Stimulated activated CD4-positive, alpha-beta T cell treated with anti-CD3 and anti-CD28 coated beads, Interleukin-12 subunit alpha, Interleukin-12 subunit beta, amount 100 ng/mL, for 24 hours (primary cell): ENCODE results near the gene ANXA11.

Experiments
- DNase-seq, 2 experiments: peaks; one replicate each; pipeline ENCODE4 v3.0.0-alpha.2; 2020; ENCODE audit warnings: low read depth in 2 of 2

Gene ANXA11

DNA sequence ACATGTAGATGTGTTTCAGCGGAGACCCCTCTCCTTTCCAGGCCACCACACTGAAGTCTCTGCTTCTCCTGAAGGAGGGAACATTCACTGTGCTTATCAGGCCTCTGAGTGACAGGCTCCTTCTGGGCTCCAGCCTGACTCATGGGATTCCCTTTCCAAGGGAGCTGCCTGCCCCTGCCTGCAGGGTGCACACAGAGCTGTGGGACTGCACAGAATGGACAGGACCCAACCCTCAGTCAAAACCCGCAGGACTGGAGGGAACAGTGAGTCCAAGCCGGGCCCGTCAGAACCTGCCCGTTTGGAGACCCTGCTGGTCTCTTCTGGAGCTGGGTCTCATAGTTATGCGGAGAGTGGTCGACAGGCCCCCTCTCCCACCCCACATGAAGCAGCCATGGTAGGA, 40.2 kb downstream of the ANXA11 start:
- DNase-seq: no peak

DNA sequence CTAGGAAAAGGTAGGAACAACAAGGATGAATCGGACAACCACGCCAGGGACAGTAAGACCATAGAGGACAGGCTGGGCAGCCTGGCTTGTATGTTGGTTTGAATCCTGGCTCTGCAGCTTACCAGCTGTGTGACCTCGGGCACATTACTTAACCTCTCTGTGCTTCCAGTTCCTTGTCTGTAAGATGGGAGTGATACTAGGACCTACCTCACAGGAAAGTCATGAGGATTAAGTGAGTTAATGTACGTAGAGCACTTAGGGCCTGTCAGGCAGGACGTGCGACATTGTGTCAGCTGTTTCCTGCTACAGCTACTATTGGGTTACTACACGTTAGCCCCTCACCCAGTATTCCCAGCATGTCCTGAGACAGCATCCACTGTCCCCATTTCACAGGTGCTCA, 40.7 kb downstream of the ANXA11 start:
- DNase-seq: no peak

- DNase-seq: no peak
These were observed 41.5 kb downstream of the ANXA11 start for GRCh38 chr10:80163741-80164341.

GRCh38 chr10:80161321-80162083, 43.8 kb downstream of the ANXA11 start:
- no peak for DNase-seq

DNA sequence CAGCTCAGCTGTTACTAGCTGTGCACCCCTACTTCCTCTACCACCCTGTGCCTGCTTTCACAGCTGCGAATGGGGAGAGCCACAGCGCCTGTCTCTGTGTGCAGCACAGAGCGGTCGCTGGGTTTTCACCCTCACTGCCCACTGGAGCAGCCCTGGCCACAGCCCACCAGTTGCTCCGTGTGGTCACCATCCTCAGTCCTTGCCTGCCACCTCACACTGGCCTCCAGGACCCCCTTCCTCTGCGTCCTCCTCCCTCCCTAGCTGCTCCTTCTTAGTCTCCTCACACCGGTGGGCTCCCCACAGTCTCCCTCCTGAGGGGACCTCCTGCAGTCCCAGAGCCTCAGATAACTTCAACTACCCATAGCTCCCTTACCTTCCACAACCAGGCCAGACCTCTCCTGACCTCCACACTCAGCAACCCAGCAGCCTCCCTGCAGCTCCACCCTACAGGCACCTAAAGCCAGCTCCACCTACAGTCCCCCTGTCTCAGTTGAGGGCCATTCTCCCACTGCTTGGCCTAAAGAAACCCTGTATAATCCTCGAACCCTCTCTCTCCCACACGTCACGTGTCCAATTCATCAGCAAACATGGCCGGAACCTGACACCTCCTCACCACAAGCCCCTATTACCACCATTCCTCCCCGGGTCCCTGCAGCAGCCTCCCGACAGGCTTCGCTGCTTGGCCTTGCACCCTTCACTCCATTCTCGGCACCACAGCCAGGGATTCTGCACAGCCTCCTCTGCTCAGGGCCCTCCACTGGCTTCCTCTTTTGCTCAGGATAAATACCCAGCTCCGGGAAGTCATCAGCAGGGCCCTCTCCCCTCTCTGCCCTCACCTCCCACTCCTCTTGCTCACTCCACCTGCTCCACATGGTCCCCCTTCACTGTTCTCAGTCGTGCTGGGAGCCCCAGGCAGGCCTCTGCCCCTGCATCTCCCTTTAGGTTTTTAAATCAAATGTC, 44.7 kb downstream of the ANXA11 start:
- DNase-seq: no peak

- no peak for DNase-seq
These were observed 46.0 kb downstream of the ANXA11 start for GRCh38 chr10:80159166-80159873.

- no peak for DNase-seq
These were observed 46.7 kb downstream of the ANXA11 start for GRCh38 chr10:80158598-80159127.

- no peak for DNase-seq
These were observed 47.2 kb downstream of the ANXA11 start for GRCh38 chr10:80158126-80158525.

- no peak for DNase-seq
These were observed 47.8 kb downstream of the ANXA11 start for GRCh38 chr10:80157561-80157960.

GRCh38 chr10:80156216-80156615, 49.1 kb downstream of the ANXA11 start:
- no peak for DNase-seq

GRCh38 chr10:80155696-80156215, 49.6 kb downstream of the ANXA11 start:
- no peak for DNase-seq

GRCh38 chr10:80154978-80155695, 50.2 kb downstream of the ANXA11 start:
- no peak for DNase-seq

DNA sequence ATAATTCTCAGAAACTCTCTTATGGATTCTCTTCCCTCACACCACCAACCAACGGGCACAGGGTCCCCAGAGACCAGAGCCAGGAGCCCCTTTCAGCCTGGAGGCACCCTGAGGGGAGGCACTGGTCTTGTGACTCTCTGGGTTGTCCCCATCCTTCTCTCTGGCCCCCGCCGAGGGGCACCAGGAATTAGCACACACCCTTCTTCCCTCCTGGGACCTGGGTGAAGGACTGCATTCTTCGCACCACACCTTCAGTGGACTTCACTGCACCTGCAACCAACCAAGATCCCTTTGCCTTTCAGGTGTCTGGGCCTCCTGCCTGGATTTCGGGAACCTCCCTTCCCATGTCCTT, 50.7 kb downstream of the ANXA11 start:
- no peak for DNase-seq

DNA sequence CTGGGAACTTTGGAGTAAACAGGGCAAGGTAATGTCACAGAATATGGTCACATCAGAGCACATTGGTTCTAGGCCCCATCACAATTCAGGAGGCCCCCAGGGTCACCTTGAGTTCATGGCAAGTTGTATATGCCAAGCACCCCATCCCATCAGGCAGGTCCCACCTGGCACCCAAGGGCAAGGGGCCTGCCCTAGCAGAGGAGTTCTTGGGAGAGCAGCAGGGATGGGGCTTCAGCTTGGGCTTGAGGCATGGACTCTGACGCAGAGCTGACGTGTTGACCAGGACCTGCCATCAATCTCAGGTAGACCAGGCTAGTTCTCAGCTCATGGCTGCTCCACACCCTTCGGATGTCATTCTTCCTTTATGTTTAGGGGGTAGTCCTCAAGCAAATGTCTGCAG, 51.9 kb downstream of the ANXA11 start:
- DNase-seq: no peak

- DNase-seq: no peak
These were observed 52.5 kb downstream of the ANXA11 start for GRCh38 chr10:80152820-80153219.

- DNase-seq: no peak
These were observed 55.2 kb downstream of the ANXA11 start for GRCh38 chr10:80150172-80150571.

GRCh38 chr10:80149123-80149522, 56.2 kb downstream of the ANXA11 start:
- no peak for DNase-seq

GRCh38 chr10:80148166-80148805, 57.1 kb downstream of the ANXA11 start:
- DNase-seq: no peak

DNA sequence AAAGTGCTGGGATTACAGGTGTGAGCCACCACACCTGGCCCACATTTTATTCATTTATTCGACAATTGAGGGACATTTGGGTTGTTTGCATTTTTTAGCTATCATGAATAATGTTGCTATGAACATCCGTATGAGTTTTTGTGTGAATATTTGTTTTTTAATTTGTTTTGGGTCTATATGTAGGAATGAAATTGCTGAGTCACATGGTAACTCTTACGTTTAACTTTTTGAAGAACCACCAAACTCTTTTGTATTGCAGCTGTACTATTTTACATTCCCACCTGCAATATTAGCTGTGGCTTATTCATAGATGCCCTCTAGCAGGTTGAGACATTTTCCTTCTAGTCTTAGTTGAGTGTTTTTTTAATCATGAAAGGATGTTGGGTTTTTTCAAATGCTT, 58.4 kb downstream of the ANXA11 start:
- no peak for DNase-seq
